ENCODE results near the gene HMOX1. TPM values are rescaled to one million over a fixed set of nuclear protein-coding genes. Genes with fewer than 3 reads are reported as not detected.

Gene HMOX1
- total and polyA plus RNA-seq, 2 of the 13 experiments (the other 11 are each of a cell fraction or from before 2014, with no cell fraction given), result 53.6 to 67.4 TPM

DNA sequence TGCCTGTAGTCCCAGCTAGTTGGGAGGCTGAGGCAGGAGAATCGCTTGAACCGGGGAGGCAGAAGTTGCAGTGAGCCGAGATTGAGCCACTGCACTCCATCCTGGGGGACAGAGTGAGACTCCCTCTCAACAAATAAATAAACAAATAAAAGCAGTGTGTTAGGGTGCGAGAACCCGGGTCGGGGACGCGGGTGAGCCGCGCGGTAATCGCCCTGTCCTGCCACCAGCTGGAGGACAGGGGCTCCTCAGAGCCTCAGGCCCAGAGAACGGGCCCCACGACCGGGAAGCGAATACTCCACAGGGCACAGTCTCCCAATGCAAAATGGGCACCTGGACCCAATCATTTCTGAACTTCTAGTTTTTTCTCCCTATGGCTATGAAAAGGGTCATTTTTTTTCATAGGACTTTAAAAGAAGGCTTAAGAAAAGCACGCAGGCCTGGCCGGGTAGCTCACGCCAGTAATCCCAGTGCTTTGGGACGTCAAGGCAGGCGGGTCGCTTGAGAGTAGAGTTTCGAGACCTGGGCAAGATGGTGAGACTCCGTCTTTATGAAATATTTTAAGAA, 18.3 kb downstream of the HMOX1 start (continued):
- TF ChIP-seq SP140L (CRISPR knock-in tag; IDR thresholded peaks at IDR 0.05; ENCODE audit: borderline replicate concordance) (no peak), ADNP (CRISPR knock-in tag; IDR thresholded peaks at IDR 0.05) (no peak)
- TF ChIP-seq, protein P1, sequence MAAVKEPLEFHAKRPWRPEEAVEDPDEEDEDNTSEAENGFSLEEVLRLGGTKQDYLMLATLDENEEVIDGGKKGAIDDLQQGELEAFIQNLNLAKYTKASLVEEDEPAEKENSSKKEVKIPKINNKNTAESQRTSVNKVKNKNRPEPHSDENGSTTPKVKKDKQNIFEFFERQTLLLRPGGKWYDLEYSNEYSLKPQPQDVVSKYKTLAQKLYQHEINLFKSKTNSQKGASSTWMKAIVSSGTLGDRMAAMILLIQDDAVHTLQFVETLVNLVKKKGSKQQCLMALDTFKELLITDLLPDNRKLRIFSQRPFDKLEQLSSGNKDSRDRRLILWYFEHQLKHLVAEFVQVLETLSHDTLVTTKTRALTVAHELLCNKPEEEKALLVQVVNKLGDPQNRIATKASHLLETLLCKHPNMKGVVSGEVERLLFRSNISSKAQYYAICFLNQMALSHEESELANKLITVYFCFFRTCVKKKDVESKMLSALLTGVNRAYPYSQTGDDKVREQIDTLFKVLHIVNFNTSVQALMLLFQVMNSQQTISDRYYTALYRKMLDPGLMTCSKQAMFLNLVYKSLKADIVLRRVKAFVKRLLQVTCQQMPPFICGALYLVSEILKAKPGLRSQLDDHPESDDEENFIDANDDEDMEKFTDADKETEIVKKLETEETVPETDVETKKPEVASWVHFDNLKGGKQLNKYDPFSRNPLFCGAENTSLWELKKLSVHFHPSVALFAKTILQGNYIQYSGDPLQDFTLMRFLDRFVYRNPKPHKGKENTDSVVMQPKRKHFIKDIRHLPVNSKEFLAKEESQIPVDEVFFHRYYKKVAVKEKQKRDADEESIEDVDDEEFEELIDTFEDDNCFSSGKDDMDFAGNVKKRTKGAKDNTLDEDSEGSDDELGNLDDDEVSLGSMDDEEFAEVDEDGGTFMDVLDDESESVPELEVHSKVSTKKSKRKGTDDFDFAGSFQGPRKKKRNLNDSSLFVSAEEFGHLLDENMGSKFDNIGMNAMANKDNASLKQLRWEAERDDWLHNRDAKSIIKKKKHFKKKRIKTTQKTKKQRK (IDR thresholded peaks at IDR 0.05; ENCODE audit: low read length), result no peak

DNA sequence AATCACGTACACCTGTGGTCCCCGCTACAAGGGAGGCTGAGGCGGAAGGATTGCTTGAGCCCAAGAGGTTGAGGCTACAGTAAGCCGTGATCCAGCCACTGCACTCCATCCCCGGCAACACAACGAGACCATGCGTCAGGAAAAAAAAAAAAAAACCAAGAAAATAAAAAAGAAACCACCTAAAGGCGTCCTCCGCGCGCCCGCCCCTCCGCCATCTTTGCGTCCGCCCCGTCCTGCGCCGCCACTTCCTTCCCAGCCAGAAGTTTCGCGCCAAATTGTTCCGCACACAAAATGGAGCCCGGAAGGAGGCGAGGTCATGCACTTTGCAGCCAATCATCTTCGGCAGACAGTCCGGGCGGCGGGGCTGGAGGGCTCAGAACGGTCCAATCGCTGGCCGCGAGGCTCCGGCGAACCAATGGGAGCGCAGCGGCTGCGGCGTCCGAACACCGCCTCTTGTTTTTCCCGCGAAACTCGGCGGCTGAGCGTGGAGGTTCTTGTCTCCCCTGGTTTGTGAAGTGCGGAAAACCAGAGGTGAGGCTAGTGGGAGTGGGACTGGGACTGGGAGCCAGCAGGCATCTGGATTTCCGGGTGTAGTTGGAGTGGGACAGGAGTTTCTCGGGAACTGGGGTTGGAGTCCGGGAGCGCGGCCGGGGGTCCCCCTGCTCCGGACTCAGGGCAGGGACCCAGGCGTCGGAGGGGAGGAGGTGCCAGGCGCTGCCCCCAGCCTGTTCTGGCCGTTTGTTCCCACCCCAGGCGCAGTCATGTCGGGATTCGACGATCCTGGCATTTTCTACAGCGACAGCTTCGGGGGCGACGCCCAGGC, 19.0 kb downstream of the HMOX1 start, which contains the start of gene MCM5:
Gene MCM5 (plus strand): TSS at position 463 of the 823 bp plus-strand sequence. CDS start 299 bp downstream, at position 762.
- CTCF ChIA-PET (ENCODE audit: low intra/inter-chr PET ratio, low total read pairs), result interaction anchor here (1.1 kb wide), 1 partner anchor 49 kb away, joined by 3 read pairs; no protein-coding TSS in a partner anchor
- 9% methylated on average over 54 of the region's 64 CpGs for WGBS (ENCODE audit: low lambda C conversion rate)
- H3K79me2 ChIP-seq (ENCODE audit: insufficient read depth, low read length), result peaks cover 10% of the 10 kb centered on the region
- ATAC-seq, result peak; percentile 94
- H2AFZ ChIP-seq (ENCODE audit: low read length), result peak within 1 kb of the TSS; percentile 68
- BruUV-seq (replicated peaks), result no TSS peak
- H3K27me3 ChIP-seq (ENCODE audit: control insufficient read depth in 1 of 2, insufficient read depth in 2 of 2, low read length in 2 of 2), result no peaks in the 10 kb centered on the region
- no peaks in the 10 kb centered on the region for H3K9me3 ChIP-seq (ENCODE audit: low read length)
- peak within 1 kb of the TSS; percentile 88 to 97 (median 89) for H3K4me3 ChIP-seq (replicated peaks in 1 of 3; ENCODE audit: insufficient read depth in 1 of 3, low read depth in 2 of 3, low read length in 3 of 3)
- peak within 1 kb of the TSS; percentile 93 for H3K4me2 ChIP-seq (ENCODE audit: low read depth, low read length)
- peaks cover 3 to 20% of the 10 kb centered on the region in 2 experiments; a peak in 3 of 5 replicates for H3K36me3 ChIP-seq (replicated peaks in 1 of 2; ENCODE audit: control insufficient read depth in 1 of 2, insufficient read depth in 2 of 2, low read length in 2 of 2)
- peaks cover 73% of the 10 kb centered on the region for H3K4me1 ChIP-seq (ENCODE audit: insufficient read depth, low read length)
- DNase-seq (ENCODE audit: low spot score), result peak; percentile 94
- no peaks in the 10 kb centered on the region for H4K20me1 ChIP-seq (ENCODE audit: insufficient read depth, low read length)
- H3K9ac ChIP-seq (ENCODE audit: insufficient read depth, low read depth, low read length), result peak within 1 kb of the TSS; percentile 90
- FAIRE-seq, result peak; percentile 94
- H3K27ac ChIP-seq (ENCODE audit: extremely low read length, insufficient read depth, low read length), result peak within 1 kb of the TSS; percentile 88
- in situ Hi-C loops (cut with HindIII; ENCODE audit: extremely low pct_ligation_motif_present, low pct_unique_long_range_greater_than_20kb), result no loop called here
- intact Hi-C loops (cut with micrococcal nuclease; ENCODE audit: unreplicated experiment), result loop anchor here (5.0 kb wide), 1 partner anchor 48 kb away; no protein-coding TSS in a partner anchor
- POLR2A ChIA-PET, result no interaction called here
- TF ChIP-seq, protein P2, sequence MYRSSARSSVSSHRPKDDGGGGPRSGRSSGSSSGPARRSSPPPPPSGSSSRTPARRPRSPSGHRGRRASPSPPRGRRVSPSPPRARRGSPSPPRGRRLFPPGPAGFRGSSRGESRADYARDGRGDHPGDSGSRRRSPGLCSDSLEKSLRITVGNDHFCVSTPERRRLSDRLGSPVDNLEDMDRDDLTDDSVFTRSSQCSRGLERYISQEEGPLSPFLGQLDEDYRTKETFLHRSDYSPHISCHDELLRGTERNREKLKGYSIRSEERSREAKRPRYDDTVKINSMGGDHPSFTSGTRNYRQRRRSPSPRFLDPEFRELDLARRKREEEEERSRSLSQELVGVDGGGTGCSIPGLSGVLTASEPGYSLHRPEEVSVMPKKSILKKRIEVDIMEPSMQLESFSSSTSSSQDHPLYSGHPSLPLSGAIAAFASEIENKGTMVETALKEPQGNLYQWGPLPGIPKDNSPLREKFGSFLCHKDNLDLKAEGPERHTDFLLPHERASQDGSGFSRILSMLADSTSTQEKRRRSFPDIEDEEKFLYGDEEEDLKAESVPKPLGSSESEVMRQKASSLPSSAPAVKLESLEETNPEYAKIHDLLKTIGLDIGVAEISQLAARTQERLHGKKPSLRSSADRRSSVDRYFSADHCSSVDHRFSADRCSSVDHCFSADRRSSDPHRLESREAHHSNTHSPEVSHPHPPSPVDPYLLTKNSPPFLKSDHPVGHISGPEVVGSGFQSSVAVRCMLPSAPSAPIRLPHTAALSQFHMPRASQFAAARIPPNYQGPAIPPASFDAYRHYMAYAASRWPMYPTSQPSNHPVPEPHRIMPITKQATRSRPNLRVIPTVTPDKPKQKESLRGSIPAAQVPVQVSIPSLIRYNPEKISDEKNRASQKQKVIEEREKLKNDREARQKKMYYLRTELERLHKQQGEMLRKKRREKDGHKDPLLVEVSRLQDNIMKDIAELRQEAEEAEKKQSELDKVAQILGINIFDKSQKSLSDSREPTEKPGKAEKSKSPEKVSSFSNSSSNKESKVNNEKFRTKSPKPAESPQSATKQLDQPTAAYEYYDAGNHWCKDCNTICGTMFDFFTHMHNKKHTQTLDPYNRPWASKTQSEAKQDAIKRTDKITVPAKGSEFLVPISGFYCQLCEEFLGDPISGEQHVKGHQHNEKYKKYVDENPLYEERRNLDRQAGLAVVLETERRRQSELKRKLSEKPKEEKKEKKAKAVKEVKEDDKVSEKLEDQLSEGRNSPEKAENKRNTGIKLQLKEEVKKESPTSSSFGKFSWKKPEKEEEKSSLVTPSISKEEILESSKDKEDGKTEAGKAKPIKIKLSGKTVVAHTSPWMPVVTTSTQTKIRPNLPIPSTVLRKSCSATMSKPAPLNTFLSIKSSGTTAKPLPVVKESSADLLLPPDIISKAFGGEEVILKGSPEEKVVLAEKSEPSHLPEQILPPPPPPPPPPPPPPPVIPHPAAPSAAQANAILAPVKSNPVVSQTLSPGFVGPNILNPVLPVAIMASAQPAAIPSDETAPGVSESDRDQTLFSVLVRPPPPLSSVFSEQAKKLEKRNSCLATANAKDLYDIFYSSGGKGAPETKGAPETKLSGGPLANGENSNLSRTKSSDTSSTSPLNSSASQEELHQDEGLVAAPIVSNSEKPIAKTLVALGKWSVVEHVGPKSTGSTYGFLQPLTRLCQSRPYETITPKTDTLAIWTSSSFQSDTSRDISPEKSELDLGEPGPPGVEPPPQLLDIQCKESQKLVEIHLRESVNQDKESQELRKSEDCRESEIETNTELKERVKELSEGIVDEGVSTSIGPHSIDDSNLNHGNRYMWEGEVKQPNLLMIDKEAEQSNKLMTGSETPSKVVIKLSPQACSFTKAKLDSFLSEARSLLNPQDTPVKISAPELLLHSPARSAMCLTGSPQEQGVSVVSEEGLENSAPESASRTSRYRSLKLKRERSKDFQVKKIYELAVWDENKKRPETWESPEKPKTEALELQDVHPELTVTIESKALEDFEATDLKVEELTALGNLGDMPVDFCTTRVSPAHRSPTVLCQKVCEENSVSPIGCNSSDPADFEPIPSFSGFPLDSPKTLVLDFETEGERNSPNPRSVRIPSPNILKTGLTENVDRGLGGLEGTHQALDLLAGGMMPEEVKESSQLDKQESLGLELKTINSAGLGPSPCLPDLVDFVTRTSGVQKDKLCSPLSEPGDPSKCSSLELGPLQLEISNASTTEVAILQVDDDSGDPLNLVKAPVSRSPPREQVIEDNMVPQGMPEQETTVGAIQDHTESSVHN (CRISPR knock-in tag; IDR thresholded peaks at IDR 0.05), result no peak
- peak; percentile 62 for TF ChIP-seq AGO2 (optimal IDR thresholded peaks at IDR 0.05; ENCODE audit: low read depth, low read length)
- TF ChIP-seq AHR (CRISPR knock-in tag; IDR thresholded peaks at IDR 0.05), result no peak
- TF ChIP-seq ZNF224 (CRISPR knock-in tag; IDR thresholded peaks at IDR 0.05), result peak; percentile 89; the same call in 1 of the 2 replicates
- TF ChIP-seq PITX1 (CRISPR knock-in tag; IDR thresholded peaks at IDR 0.05), result peak; percentile 65
- no peak for TF ChIP-seq ZNF143 (CRISPR knock-in tag; IDR thresholded peaks at IDR 0.05)
